SK-N-SH (cell line): Measurements from ENCODE around the gene TRIM9. TPM values are rescaled to one million over a fixed set of nuclear protein-coding genes. Genes with fewer than 3 reads are reported as not detected.

ENCODE experiments used
- CTCF ChIA-PET: fragments of 300-600, 350-600 bp; formaldehyde crosslinking; extraction: SDS; loops from one replicate; lab custom pipeline; 2021; lab: Yijun Ruan, JAX
- POLR2A ChIA-PET: fragments of 350-600 bp; sonication (Branson Sonifier 250); formaldehyde crosslinking; extraction: SDS; loops from one replicate; lab custom pipeline; 2020; ENCODE audit warnings: antibody characterized with exemption, inconsistent platforms; lab: Yijun Ruan, JAX
- DNase-seq: peaks from one replicate; pipeline ENCODE4 v3.0.0; 2012
- H2AFZ ChIP-seq: fragments of 200-600 bp; sonication (generic); 2 replicates; pipeline ENCODE4 v1.8.1; 2016; ENCODE audit warnings: antibody characterized with exemption, mild to moderate bottlenecking, low read depth
- H3F3A ChIP-seq: fragments of 200-600 bp; sonication (generic); replicated peaks from 2 replicates; pipeline ENCODE3; 2016; ENCODE audit warnings: antibody characterized with exemption, mild to moderate bottlenecking; ENCODE audit not compliant: insufficient read depth
- H3K27ac ChIP-seq, 2 experiments: fragments of 200-500 bp in 1 of 2; fragments of 200-600 bp in 1 of 2; sonication (Bioruptor generic) in 1 of 2; sonication (generic), shearing (Covaris generic) in 1 of 2; 2 replicates each; pipeline versions ENCODE4 v1.5.1 to v1.6.1; 2014 to 2016; ENCODE audit warnings: low read depth in 2 of 2, inconsistent platforms in 1 of 2, low read length in 1 of 2, mild to moderate bottlenecking in 1 of 2, mixed read lengths in 1 of 2
- H3K27me3 ChIP-seq: fragments of 200-600 bp; sonication (generic), shearing (Covaris generic); 2 replicates; pipeline ENCODE4 v1.6.1; 2016; ENCODE audit warnings: mixed run types; ENCODE audit not compliant: insufficient read depth
- H3K36me3 ChIP-seq, 2 experiments: fragments of 200-500 bp in 1 of 2; fragments of 200-600 bp in 1 of 2; sonication (Bioruptor generic) in 1 of 2; sonication (generic) in 1 of 2; replicated peaks in 1 of 2; 2 replicates each; pipeline versions ENCODE3 to v1.5.1; 2014 to 2016; ENCODE audit warnings: low read length in 1 of 2, mild to moderate bottlenecking in 1 of 2; ENCODE audit not compliant: insufficient read depth in 2 of 2, control insufficient read depth in 1 of 2
- H3K4me1 ChIP-seq, 2 experiments: fragments of 200-500 bp in 1 of 2; fragments of 200-600 bp in 1 of 2; sonication (Bioruptor generic) in 1 of 2; sonication (generic), shearing (Covaris generic) in 1 of 2; 2 replicates each; pipeline versions ENCODE4 v1.5.1 to v1.6.1; 2014 to 2016; ENCODE audit warnings: low read depth in 1 of 2, low read length in 1 of 2, mixed run types in 1 of 2; ENCODE audit not compliant: insufficient read depth in 2 of 2, control insufficient read depth in 1 of 2
- H3K4me2 ChIP-seq: fragments of 200-600 bp; sonication (generic), shearing (Covaris generic); 2 replicates; pipeline ENCODE4 v1.6.1; 2017; ENCODE audit warnings: mixed run types
- H3K4me3 ChIP-seq, 2 experiments: fragments of 200-500 bp in 1 of 2; fragments of 200-600 bp in 1 of 2; sonication (Bioruptor generic) in 1 of 2; sonication (generic), shearing (Covaris generic) in 1 of 2; 2 replicates each; pipeline versions ENCODE4 v1.5.1 to v1.8.1; 2014 to 2016; ENCODE audit warnings: low read depth in 2 of 2, inconsistent platforms in 1 of 2, low read length in 1 of 2, mild to moderate bottlenecking in 1 of 2, mixed read lengths in 1 of 2, moderate library complexity in 1 of 2
- H3K79me2 ChIP-seq: fragments of 200-600 bp; sonication (generic); 2 replicates; pipeline ENCODE4 v1.8.1; 2017; ENCODE audit warnings: mild to moderate bottlenecking; ENCODE audit not compliant: insufficient read depth
- H3K9ac ChIP-seq: fragments of 200-600 bp; sonication (generic); 2 replicates; pipeline ENCODE4 v1.6.1; 2017; ENCODE audit warnings: mixed run types
- H3K9me2 ChIP-seq: fragments of 200-600 bp; sonication (generic); 2 replicates; pipeline ENCODE4 v1.6.1; 2017; ENCODE audit warnings: mixed run types
- H3K9me3 ChIP-seq: fragments of 200-600 bp; sonication (generic); 2 replicates; pipeline ENCODE4 v1.6.1; 2017; ENCODE audit warnings: mixed run types, mild to moderate bottlenecking, moderate library complexity
- H4K20me1 ChIP-seq: fragments of 200-600 bp; sonication (generic); 2 replicates; pipeline ENCODE4 v1.6.1; 2017; ENCODE audit warnings: mild to moderate bottlenecking, mixed run types; ENCODE audit not compliant: insufficient read depth
- CHD2 ChIP-seq: fragments of 150-350 bp; IDR thresholded peaks from 2 replicates; pipeline ENCODE4 v1.6.1; 2018; ENCODE audit warnings: low read length; ENCODE audit not compliant: partially characterized antibody
- ELF1 ChIP-seq: IDR thresholded peaks from 2 replicates; pipeline ENCODE4 v1.4.0; 2012
- EP300 ChIP-seq, 2 experiments: IDR thresholded peaks; 2 replicates each; pipeline versions ENCODE4 v1.4.0 to v1.6.1; 2012; ENCODE audit warnings: borderline replicate concordance in 1 of 2, low read depth in 1 of 2, low read length in 1 of 2
- FOXJ3 ChIP-seq: sonication (generic); formaldehyde crosslinking; IDR thresholded peaks from 2 replicates; pipeline ENCODE4 v1.5.1; 2020; ENCODE audit warnings: mild to moderate bottlenecking, missing genetic modification reagents
- GATA2 ChIP-seq: sonication (generic); formaldehyde crosslinking; IDR thresholded peaks from 2 replicates; pipeline ENCODE4 v1.5.0; 2020; ENCODE audit warnings: mild to moderate bottlenecking, missing genetic modification reagents
- MEF2A ChIP-seq: IDR thresholded peaks from 2 replicates; pipeline ENCODE4 v1.4.0; 2012; ENCODE audit warnings: low read depth, borderline replicate concordance
- NRF1 ChIP-seq: IDR thresholded peaks from 2 replicates; pipeline ENCODE4 v1.6.1; 2012; ENCODE audit warnings: low read depth, mild to moderate bottlenecking, low read length
- PBX3 ChIP-seq: IDR thresholded peaks from 2 replicates; pipeline ENCODE4; 2012
- RFX5 ChIP-seq: IDR thresholded peaks from 2 replicates; pipeline ENCODE4 v1.6.1; 2012; ENCODE audit warnings: mild to moderate bottlenecking, improper control_type of control experiment, low read length
- RXRA ChIP-seq: IDR thresholded peaks from 2 replicates; pipeline ENCODE4 v1.4.0; 2012; ENCODE audit warnings: low read depth, mild to moderate bottlenecking, borderline replicate concordance
- SMC3 ChIP-seq: IDR thresholded peaks from 2 replicates; pipeline ENCODE4 v1.6.1; 2012; ENCODE audit warnings: low read depth, low read length, improper control_type of control experiment
- TAF1 ChIP-seq: IDR thresholded peaks from 2 replicates; pipeline ENCODE4 v1.6.1; 2012; ENCODE audit warnings: low read depth, mild to moderate bottlenecking, low read length, moderate library complexity, borderline replicate concordance
- YY1 ChIP-seq: IDR thresholded peaks from 2 replicates; pipeline ENCODE4 v1.4.0; 2012; ENCODE audit warnings: low read depth, mild to moderate bottlenecking
- WGBS: methylation state at CpG from one replicate; pipeline ENCODE4 v1.1.6; 2017; ENCODE audit warnings: low lambda C conversion rate; 5-methylcytosine and 5-hydroxymethylcytosine counted together
- polyA plus RNA-seq, 3 experiments: library from polyadenylated mRNA; depleted of rRNA; stranded (reverse); fragments of >200 nt; gene quantifications; 2 replicates each; pipeline ENCODE4 v1.2.3, GENCODE V29; 2012

TRIM9 gene
- polyA plus RNA-seq, 1 of the 3 experiments (the other 2 are of a cell fraction): 3.9 TPM

DNA sequence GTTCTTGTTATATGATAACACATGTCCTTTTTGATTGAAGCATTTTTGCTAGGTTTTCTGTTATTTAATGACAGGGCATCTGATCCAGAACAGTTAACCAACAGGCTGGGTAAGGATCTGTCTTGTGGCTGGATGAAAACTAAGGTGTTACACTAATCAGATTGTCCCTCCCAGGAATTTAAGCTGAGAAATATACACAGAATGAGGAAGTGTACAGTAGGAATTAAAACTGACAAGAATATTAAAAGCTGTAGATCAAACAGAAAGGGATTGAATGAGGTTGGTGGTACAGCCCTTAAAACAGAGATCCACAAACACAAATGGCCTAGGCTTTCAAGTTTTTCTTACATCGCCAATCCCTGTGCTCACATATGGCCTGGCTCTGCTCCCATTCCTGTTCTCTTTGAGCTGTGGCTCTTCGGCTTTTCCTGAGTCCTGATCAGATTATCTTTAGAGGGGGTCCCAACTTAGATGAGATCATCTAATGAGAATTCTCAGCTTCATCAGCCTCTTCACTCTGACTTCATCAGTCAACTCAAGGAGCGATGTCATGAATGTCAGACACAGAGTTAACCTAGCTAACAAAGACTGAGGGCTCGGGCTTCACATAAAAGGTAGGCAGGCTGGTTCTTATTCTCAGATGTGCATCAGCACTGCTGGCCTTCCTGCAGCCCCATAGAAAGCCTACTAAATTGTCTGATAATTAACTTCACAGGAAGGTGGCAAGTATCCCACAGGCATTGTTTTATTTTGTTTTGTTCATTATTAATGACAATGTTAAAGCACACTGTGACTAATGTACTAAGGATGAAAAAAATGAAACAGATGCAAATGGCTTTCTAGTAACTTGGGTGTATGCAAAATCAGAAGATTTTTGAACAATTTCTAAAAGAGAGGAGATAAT is 162.1 kb downstream of the TRIM9 start:
- H4K20me1 ChIP-seq: no peaks in the 10 kb centered on the region
- POLR2A ChIA-PET: no interaction called here
- H3K4me3 ChIP-seq: no peak overlapping the region; a peak in 1 of 4 replicates
- H3K27ac ChIP-seq: peak overlapping the region; percentile 17 to 28; a peak in 3 of 4 replicates
- H3K36me3 ChIP-seq: peaks cover 23 to 46% of the 10 kb centered on the region in 2 experiments
- H3K4me2 ChIP-seq: no peak overlapping the region
- H3K9me2 ChIP-seq: no peaks in the 10 kb centered on the region
- H3K9me3 ChIP-seq: no peaks in the 10 kb centered on the region
- H3K27me3 ChIP-seq: no peaks in the 10 kb centered on the region
- TF ChIP-seq FOXJ3 (CRISPR knock-in tag): no peak
- no peak for TF ChIP-seq RFX5
- no peak for TF ChIP-seq PBX3
- no peak for TF ChIP-seq MEF2A
- TF ChIP-seq RXRA: no peak
- TF ChIP-seq EP300 (IDR thresholded peaks at IDR 0.05; ENCODE audit: borderline replicate concordance in 1 of 2, low read depth in 1 of 2, low read length in 1 of 2): no peak
- TF ChIP-seq TAF1: no peak
- TF ChIP-seq GATA2 (CRISPR knock-in tag): no peak
- no peak for TF ChIP-seq YY1
- TF ChIP-seq SMC3: no peak
- no peak for TF ChIP-seq ELF1
- no peak for TF ChIP-seq NRF1
- no peaks in the 10 kb centered on the region for H3K79me2 ChIP-seq
- H3F3A ChIP-seq: peaks cover 5% of the 10 kb centered on the region
- CTCF ChIA-PET: interaction anchor here (1.7 to 2.8 kb wide), 2 partner anchors 12 to 22 kb away, joined by 4 to 8 read pairs; partner anchors contain the start of gene PYGL
- peaks cover 0 to 6% of the 10 kb centered on the region in 2 experiments; a peak in 2 of 4 replicates for H3K4me1 ChIP-seq
- no peak overlapping the region for H2AFZ ChIP-seq
- WGBS: 77% methylated on average over 4 of the region's 4 CpGs
- no peak overlapping the region for H3K9ac ChIP-seq
- DNase-seq: no peak

- Histone ChIP-seq H3K4me1 (peaks cover 0 to 6% of the 10 kb centered on the region in 2 experiments; a peak in 2 of 4 replicates), H2AFZ (no peak overlapping the region), H3K9me3 (no peaks in the 10 kb centered on the region), H3K9ac (no peak overlapping the region), H3F3A (no peaks in the 10 kb centered on the region), H3K9me2 (no peaks in the 10 kb centered on the region), H3K4me3 (no peak overlapping the region), H3K36me3 (peaks cover 25 to 46% of the 10 kb centered on the region in 2 experiments), H3K4me2 (no peak overlapping the region), H4K20me1 (no peaks in the 10 kb centered on the region), H3K79me2 (no peaks in the 10 kb centered on the region), H3K27ac (no peak overlapping the region), H3K27me3 (no peaks in the 10 kb centered on the region)
- 100% methylated on average over 1 of the region's 1 CpG for WGBS
- CTCF ChIA-PET: interaction anchor here (1.7 to 2.8 kb wide), 2 partner anchors 12 to 23 kb away, joined by 4 to 8 read pairs; partner anchors contain the start of gene PYGL
- TF ChIP-seq CHD2: no peak
- DNase-seq: no peak
- POLR2A ChIA-PET: no interaction called here
These were observed 162.7 kb downstream of the TRIM9 start for GRCh38 chr14:50932156-50932555.
